ENCODE data around the gene THADA. TPM values are rescaled to one million over a fixed set of nuclear protein-coding genes. Genes with fewer than 3 reads are reported as not detected.

The THADA gene
- total RNA-seq, 3 donors from 2014 or later (not counting 1 experiment from before 2014, with no cell fraction given), result 34.1 to 35.7 (median 35.3) TPM

GRCh38 chr2:43276962-43277391 is 318.9 kb downstream of the THADA start:
- no peaks in the 10 kb centered on the region for H3K27me3 ChIP-seq (ENCODE audit: control insufficient read depth, insufficient read depth, low read length)
- intact Hi-C loops (cut with micrococcal nuclease), result no loop called here
- WGBS (ENCODE audit: insufficient coverage), result 70% methylated on average over 3 of the region's 3 CpGs
- Mint-ChIP-seq H3K27me3 (ENCODE audit: low read depth in 2 of 2) (no peaks in the 10 kb centered on the region), H3K4me1 (peaks cover 0 to 7% of the 10 kb centered on the region in 2 donors), H3K27ac (peak overlapping the region in 1 of 2 donors; percentile 12), H3K9me3 (no peaks in the 10 kb centered on the region), H3K4me3 (no peak overlapping the region), H3K36me3 (peaks cover 5% of the 10 kb centered on the region)
- H3K27ac ChIP-seq (ENCODE audit: low read length), result no peak overlapping the region
- no peak for ATAC-seq
- H3K36me3 ChIP-seq (ENCODE audit: control insufficient read depth, insufficient read depth, low read length), result peaks cover 19% of the 10 kb centered on the region
- DNase-seq, result no peak
- TF ChIP-seq CTCF (IDR thresholded peaks at IDR 0.05), result no peak
- H3K4me1 ChIP-seq (ENCODE audit: control insufficient read depth, insufficient read depth, low read length), result no peaks in the 10 kb centered on the region
- no peaks in the 10 kb centered on the region for H3K9me3 ChIP-seq (ENCODE audit: control insufficient read depth, insufficient read depth, low read length)
- H3K4me3 ChIP-seq (ENCODE audit: low read length), result no peak overlapping the region

GRCh38 chr2:43276266-43276941 is 319.4 kb downstream of the THADA start:
- Histone ChIP-seq H3K9me3 (ENCODE audit: control insufficient read depth, insufficient read depth, low read length) (no peaks in the 10 kb centered on the region), H3K36me3 (ENCODE audit: control insufficient read depth, insufficient read depth, low read length) (peaks cover 17% of the 10 kb centered on the region), H3K27me3 (ENCODE audit: control insufficient read depth, insufficient read depth, low read length) (no peaks in the 10 kb centered on the region), H3K27ac (ENCODE audit: low read length) (no peak overlapping the region), H3K4me3 (ENCODE audit: low read length) (no peak overlapping the region), H3K4me1 (ENCODE audit: control insufficient read depth, insufficient read depth, low read length) (no peaks in the 10 kb centered on the region)
- ATAC-seq, result no peak
- Mint-ChIP-seq H3K36me3 (peaks cover 5% of the 10 kb centered on the region), H3K4me1 (peaks cover 0 to 7% of the 10 kb centered on the region in 2 donors), H3K9me3 (no peaks in the 10 kb centered on the region), H3K4me3 (no peak overlapping the region), H3K27me3 (ENCODE audit: low read depth in 2 of 2) (no peaks in the 10 kb centered on the region), H3K27ac (no peak overlapping the region)
- DNase-seq, result no peak
- 95% methylated on average over 5 of the region's 6 CpGs for WGBS (ENCODE audit: insufficient coverage)
- TF ChIP-seq CTCF (IDR thresholded peaks at IDR 0.05), result no peak
- intact Hi-C loops (cut with micrococcal nuclease), result no loop called here

- TF ChIP-seq CTCF (IDR thresholded peaks at IDR 0.05), result no peak
- Histone ChIP-seq H3K27me3 (ENCODE audit: control insufficient read depth, insufficient read depth, low read length) (no peaks in the 10 kb centered on the region), H3K4me3 (ENCODE audit: low read length) (no peak overlapping the region), H3K27ac (ENCODE audit: low read length) (no peak overlapping the region), H3K4me1 (ENCODE audit: control insufficient read depth, insufficient read depth, low read length) (no peaks in the 10 kb centered on the region), H3K36me3 (ENCODE audit: control insufficient read depth, insufficient read depth, low read length) (peaks cover 14% of the 10 kb centered on the region), H3K9me3 (ENCODE audit: control insufficient read depth, insufficient read depth, low read length) (no peaks in the 10 kb centered on the region)
- Mint-ChIP-seq H3K4me1 (peaks cover 0 to 13% of the 10 kb centered on the region in 2 donors), H3K27ac (no peak overlapping the region), H3K36me3 (peaks cover 3% of the 10 kb centered on the region), H3K4me3 (no peak overlapping the region), H3K9me3 (no peaks in the 10 kb centered on the region), H3K27me3 (ENCODE audit: low read depth in 2 of 2) (no peaks in the 10 kb centered on the region)
- WGBS (ENCODE audit: insufficient coverage), result 98% methylated on average over 4 of the region's 4 CpGs
- DNase-seq (no peak), ATAC-seq (no peak)
- intact Hi-C loops (cut with micrococcal nuclease), result no loop called here
Observed at GRCh38 chr2:43274721-43275120, 321.1 kb downstream of the THADA start.

- Histone ChIP-seq H3K27ac (ENCODE audit: low read length) (no peak overlapping the region), H3K9me3 (ENCODE audit: control insufficient read depth, insufficient read depth, low read length) (no peaks in the 10 kb centered on the region), H3K27me3 (ENCODE audit: control insufficient read depth, insufficient read depth, low read length) (no peaks in the 10 kb centered on the region), H3K4me1 (ENCODE audit: control insufficient read depth, insufficient read depth, low read length) (no peaks in the 10 kb centered on the region), H3K36me3 (ENCODE audit: control insufficient read depth, insufficient read depth, low read length) (peaks cover 8% of the 10 kb centered on the region), H3K4me3 (ENCODE audit: low read length) (no peak overlapping the region)
- no peak for TF ChIP-seq CTCF (IDR thresholded peaks at IDR 0.05)
- Mint-ChIP-seq H3K36me3 (no peaks in the 10 kb centered on the region), H3K27ac (no peak overlapping the region), H3K27me3 (ENCODE audit: low read depth in 2 of 2) (no peaks in the 10 kb centered on the region), H3K9me3 (no peaks in the 10 kb centered on the region), H3K4me3 (no peak overlapping the region), H3K4me1 (peaks cover 0 to 13% of the 10 kb centered on the region in 2 donors)
- ATAC-seq (no peak), DNase-seq (no peak)
- intact Hi-C loops (cut with micrococcal nuclease), result no loop called here
- 88% methylated on average over 4 of the region's 4 CpGs for WGBS (ENCODE audit: insufficient coverage)
Observed at GRCh38 chr2:43274055-43274454, 321.8 kb downstream of the THADA start.

Measured in natural killer cell (primary cell).